ENCODE measurements around the gene ITGA7. TPM values are rescaled to one million over a fixed set of nuclear protein-coding genes. Genes with fewer than 3 reads are reported as not detected.
"Not testable (repeated sequence)": the region's sequence is repeated elsewhere in the genome, so short reads cannot be mapped to it uniquely, and the experiment has no call there.

The ITGA7 gene
- total RNA-seq, 1 experiment from 2014 or later: 96.2 TPM

DNA sequence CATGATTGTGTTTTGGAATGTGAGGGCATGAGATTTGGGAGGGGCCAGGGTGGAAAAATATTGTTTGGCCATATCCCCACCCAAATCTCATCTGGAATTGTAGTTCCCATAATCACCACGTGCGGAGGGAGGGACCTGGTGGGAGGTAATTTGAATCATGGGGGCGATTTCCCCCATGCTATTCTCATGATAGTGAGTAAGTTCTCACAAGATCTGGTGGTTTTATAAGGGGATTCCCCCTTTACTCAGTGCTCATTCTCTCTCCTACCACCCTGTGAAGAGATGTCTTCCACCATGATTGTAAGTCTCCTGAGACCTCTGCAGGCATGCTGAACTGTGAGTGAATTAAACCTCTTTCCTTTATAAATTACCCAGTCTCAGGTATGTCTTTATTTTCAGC, 55.4 kb downstream of the ITGA7 start (continued):
- TF ChIP-seq, protein P1, sequence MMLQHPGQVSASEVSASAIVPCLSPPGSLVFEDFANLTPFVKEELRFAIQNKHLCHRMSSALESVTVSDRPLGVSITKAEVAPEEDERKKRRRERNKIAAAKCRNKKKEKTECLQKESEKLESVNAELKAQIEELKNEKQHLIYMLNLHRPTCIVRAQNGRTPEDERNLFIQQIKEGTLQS (CRISPR knock-in tag; conservative IDR thresholded peaks at IDR 0.05): no peak
- TF ChIP-seq ZNF232 (CRISPR knock-in tag; IDR thresholded peaks at IDR 0.05): no peak
- TF ChIP-seq EMX1 (CRISPR knock-in tag; IDR thresholded peaks at IDR 0.05): no peak
- TF ChIP-seq, protein P2, sequence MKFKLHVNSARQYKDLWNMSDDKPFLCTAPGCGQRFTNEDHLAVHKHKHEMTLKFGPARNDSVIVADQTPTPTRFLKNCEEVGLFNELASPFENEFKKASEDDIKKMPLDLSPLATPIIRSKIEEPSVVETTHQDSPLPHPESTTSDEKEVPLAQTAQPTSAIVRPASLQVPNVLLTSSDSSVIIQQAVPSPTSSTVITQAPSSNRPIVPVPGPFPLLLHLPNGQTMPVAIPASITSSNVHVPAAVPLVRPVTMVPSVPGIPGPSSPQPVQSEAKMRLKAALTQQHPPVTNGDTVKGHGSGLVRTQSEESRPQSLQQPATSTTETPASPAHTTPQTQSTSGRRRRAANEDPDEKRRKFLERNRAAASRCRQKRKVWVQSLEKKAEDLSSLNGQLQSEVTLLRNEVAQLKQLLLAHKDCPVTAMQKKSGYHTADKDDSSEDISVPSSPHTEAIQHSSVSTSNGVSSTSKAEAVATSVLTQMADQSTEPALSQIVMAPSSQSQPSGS (CRISPR knock-in tag; IDR thresholded peaks at IDR 0.05; ENCODE audit: borderline replicate concordance, low read depth): no peak
- no peak for TF ChIP-seq FOXK1 (CRISPR knock-in tag; IDR thresholded peaks at IDR 0.05)
- no peak for TF ChIP-seq ZNF423 (CRISPR knock-in tag; IDR thresholded peaks at IDR 0.05)
- no peak for TF ChIP-seq NFYB (CRISPR knock-in tag; conservative IDR thresholded peaks at IDR 0.05; ENCODE audit: low read depth)
- TF ChIP-seq SP1 (CRISPR knock-in tag; conservative IDR thresholded peaks at IDR 0.05): no peak
- TF ChIP-seq, protein P3, sequence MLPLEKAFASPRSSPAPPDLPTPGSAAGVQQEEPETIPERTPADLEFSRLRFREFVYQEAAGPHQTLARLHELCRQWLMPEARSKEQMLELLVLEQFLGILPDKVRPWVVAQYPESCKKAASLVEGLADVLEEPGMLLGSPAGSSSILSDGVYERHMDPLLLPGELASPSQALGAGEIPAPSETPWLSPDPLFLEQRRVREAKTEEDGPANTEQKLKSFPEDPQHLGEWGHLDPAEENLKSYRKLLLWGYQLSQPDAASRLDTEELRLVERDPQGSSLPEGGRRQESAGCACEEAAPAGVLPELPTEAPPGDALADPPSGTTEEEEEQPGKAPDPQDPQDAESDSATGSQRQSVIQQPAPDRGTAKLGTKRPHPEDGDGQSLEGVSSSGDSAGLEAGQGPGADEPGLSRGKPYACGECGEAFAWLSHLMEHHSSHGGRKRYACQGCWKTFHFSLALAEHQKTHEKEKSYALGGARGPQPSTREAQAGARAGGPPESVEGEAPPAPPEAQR (CRISPR knock-in tag; IDR thresholded peaks at IDR 0.05): no peak
- no peak for TF ChIP-seq IRF2 (CRISPR knock-in tag; IDR thresholded peaks at IDR 0.05; ENCODE audit: borderline replicate concordance, low read depth)

DNA sequence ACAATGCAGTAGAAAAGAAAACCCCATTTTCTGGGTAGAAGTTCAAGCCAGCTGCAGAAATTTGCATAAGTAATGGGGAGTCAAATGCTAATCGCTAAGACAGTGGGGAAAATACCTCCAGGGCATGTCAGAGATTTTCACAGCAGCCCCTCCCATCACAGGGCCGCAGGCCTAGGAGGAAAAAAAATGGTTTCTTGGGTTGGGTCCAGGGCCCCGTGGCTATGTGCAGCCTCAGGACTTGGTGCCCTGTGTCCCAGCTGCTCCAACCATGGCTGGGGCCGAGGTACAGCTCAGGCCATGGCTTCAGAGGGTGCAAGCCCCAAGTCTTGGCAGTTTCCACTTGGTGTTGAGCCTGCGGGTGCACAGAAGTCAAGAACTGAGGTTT, 56.4 kb downstream of the ITGA7 start:
- ChIA-PET POLR2A (no interaction called here), CTCF (no interaction called here)
- H3K27ac Mint-ChIP-seq: no peak overlapping the region; the same call in 1 of the 2 replicates
- H3K9me3 Mint-ChIP-seq: peaks cover 40% of the 10 kb centered on the region
- no peak for ATAC-seq
- peaks cover 27% of the 10 kb centered on the region for H3K36me3 Mint-ChIP-seq
- no peak for TF ChIP-seq MXD4 (CRISPR knock-in tag; IDR thresholded peaks at IDR 0.05; ENCODE audit: borderline replicate concordance)
- TF ChIP-seq, protein P4, sequence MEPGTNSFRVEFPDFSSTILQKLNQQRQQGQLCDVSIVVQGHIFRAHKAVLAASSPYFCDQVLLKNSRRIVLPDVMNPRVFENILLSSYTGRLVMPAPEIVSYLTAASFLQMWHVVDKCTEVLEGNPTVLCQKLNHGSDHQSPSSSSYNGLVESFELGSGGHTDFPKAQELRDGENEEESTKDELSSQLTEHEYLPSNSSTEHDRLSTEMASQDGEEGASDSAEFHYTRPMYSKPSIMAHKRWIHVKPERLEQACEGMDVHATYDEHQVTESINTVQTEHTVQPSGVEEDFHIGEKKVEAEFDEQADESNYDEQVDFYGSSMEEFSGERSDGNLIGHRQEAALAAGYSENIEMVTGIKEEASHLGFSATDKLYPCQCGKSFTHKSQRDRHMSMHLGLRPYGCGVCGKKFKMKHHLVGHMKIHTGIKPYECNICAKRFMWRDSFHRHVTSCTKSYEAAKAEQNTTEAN (CRISPR knock-in tag; IDR thresholded peaks at IDR 0.05): no peak
- H3K4me3 Mint-ChIP-seq: no peak overlapping the region
- peaks cover 13% of the 10 kb centered on the region for H3K4me1 Mint-ChIP-seq
- DNase-seq (ENCODE audit: low spot score): no peak
- peaks cover 14% of the 10 kb centered on the region; the same call in 1 of the 2 replicates for H3K27me3 Mint-ChIP-seq (ENCODE audit: low read depth)

DNA sequence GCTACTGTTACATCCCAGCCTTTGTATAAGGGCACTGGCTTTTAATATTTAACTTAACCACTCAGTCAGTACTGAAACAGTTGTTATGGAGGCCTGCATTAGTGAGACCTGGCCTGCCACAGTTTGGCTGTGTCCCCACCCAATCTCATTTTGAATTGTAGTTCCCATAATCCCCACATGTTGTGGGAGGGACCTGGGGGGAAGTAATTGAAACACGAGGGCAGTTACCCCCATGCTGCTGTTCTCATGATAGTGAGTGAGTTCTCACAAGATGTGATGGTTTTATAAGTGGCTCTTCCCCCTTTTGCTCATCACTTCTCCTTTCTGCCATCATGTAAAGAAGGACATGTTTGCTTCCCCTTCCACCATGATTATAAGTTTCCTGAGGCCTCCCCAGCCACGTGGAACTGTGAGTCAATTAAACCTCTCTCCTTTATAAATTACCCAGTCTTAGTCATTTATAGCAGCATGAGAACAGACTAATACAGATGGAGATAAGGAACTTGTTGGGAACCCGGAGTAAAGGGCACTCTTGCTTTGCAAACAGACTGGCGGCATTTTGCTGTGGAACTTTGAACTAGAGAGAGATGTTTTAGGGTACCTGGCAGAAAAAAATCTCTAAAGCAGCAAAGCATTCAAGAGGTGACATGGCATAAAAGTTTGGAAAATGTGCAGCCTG, 56.9 kb downstream of the ITGA7 start:
- H3K27me3 Mint-ChIP-seq (ENCODE audit: low read depth): peaks cover 16% of the 10 kb centered on the region
- DNase-seq (ENCODE audit: low spot score); H3K27ac Mint-ChIP-seq; ATAC-seq; H3K4me3 Mint-ChIP-seq; CTCF ChIA-PET; POLR2A ChIA-PET: not testable (repeated sequence)
- H3K4me1 Mint-ChIP-seq: peaks cover 13% of the 10 kb centered on the region
- H3K36me3 Mint-ChIP-seq: peaks cover 27% of the 10 kb centered on the region
- peaks cover 43% of the 10 kb centered on the region for H3K9me3 Mint-ChIP-seq

DNA sequence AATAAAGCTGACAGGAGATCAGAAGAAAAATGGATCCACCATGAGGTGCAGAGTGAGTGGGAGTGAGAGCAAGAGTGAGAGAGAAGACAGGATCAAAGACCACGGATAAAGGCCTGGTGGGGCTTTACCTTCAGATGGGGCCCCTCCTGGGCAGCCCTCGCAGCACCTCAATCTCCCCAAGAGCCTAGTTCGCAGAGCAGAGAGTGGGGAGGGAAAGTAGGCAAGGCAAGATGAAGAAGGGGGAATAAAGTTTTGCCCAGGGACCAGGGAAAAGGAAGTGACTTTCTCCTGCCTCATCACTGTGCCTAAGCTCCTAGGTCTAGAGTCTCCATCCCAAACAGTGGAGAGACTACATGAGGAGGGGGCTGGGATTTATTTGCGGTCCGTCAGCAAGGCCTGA, 60.7 kb downstream of the ITGA7 start:
- Mint-ChIP-seq H3K9me3 (peaks cover 33% of the 10 kb centered on the region), H3K27me3 (ENCODE audit: low read depth) (peaks cover 16% of the 10 kb centered on the region), H3K4me3 (no peak overlapping the region), H3K36me3 (peaks cover 27% of the 10 kb centered on the region), H3K4me1 (peaks cover 19% of the 10 kb centered on the region), H3K27ac (peak overlapping the region; percentile 52; the same call in 1 of the 2 replicates)
- ATAC-seq (no peak), DNase-seq (ENCODE audit: low spot score) (no peak)
- CTCF ChIA-PET: interaction anchor here (0.6 to 4.7 kb wide), 14 partner anchors 10 to 458 kb away, joined by 3 to 67 read pairs (median 5); partner anchors contain the start of genes ITGA7, OR10P1 and RDH5
- TF ChIP-seq TEAD1 (CRISPR knock-in tag; IDR thresholded peaks at IDR 0.05): no peak
- POLR2A ChIA-PET: no interaction called here
